ENCODE data around the gene IGSF1. TPM values are rescaled to one million over a fixed set of nuclear protein-coding genes. Genes with fewer than 3 reads are reported as not detected.

IGSF1 gene
- total and polyA plus RNA-seq, 2 of the 4 experiments (the other 2 are of a cell fraction) = not detected

DNA sequence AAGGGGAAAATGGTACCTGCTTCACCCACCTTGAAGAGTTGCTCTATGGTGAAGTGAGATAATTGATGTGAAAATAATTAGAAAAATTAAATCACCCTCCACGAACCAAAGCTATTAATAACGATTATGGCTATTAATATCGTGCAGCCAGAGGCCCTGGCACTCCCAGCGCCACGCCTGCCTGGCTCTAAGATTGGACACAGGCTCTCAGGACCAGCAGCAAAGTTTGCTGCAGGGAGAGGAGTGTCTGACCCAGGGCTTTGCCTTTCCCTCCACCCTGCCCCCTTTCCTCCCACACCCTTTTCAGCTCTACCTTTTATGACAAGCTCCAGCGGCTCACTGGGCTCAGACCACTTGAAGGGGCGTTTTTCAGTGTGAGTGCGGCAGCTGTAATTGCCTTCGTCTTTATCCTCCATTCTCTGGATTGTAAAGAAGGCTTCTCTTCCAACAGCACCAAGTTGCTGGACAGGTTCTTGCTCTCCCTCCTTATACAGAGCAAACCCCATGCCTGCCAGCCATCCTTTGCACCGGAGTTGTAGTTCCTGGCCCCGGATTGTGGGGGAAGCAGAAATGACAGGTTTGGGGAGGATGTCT, 11.5 kb downstream of the IGSF1 start:
- no peak overlapping the region for H2BK20ac ChIP-seq (ENCODE audit: low read depth, low read length)
- no peak overlapping the region for H3K18ac ChIP-seq (ENCODE audit: low read depth, low read length)
- H4K5ac ChIP-seq (ENCODE audit: low read depth, low read length) = no peak overlapping the region
- H3K23ac ChIP-seq (ENCODE audit: low read depth, low read length) = no peak overlapping the region
- H2BK5ac ChIP-seq (ENCODE audit: low read depth, low read length, poor library complexity, severe bottlenecking) = no peak overlapping the region
- no peak overlapping the region for H2AFZ ChIP-seq (replicated peaks; ENCODE audit: low read length, poor library complexity)
- no peak overlapping the region for H3K14ac ChIP-seq (replicated peaks; ENCODE audit: low read depth, low read length)
- TF ChIP-seq MAZ (IDR thresholded peaks at IDR 0.05; ENCODE audit: borderline replicate concordance, low read depth, low read length) (no peak), CTCF (conservative IDR thresholded peaks at IDR 0.05; ENCODE audit: low read depth, low read length) (no peak), RAD21 (IDR thresholded peaks at IDR 0.05; ENCODE audit: low read length) (no peak), CHD1 (IDR thresholded peaks at IDR 0.05; ENCODE audit: low read depth, low read length) (no peak), MAFK (IDR thresholded peaks at IDR 0.05; ENCODE audit: low read depth, low read length) (no peak), CEBPB (IDR thresholded peaks at IDR 0.05; ENCODE audit: low read depth, low read length) (no peak), BHLHE40 (IDR thresholded peaks at IDR 0.05; ENCODE audit: low read depth, low read length) (no peak), RCOR1 (IDR thresholded peaks at IDR 0.05; ENCODE audit: insufficient replicate concordance, low read length) (no peak), NFE2L2 (IDR thresholded peaks at IDR 0.05; ENCODE audit: low read depth, low read length) (no peak), FOS (IDR thresholded peaks at IDR 0.05; ENCODE audit: low read depth, low read length) (no peak), RFX5 (IDR thresholded peaks at IDR 0.05; ENCODE audit: low read depth, low read length) (no peak), POLR2A (IDR thresholded peaks at IDR 0.05; ENCODE audit: low read depth, low read length) (no peak), MXI1 (IDR thresholded peaks at IDR 0.05; ENCODE audit: borderline replicate concordance, low read depth, low read length) (no peak)
- TF ChIP-seq, protein P1, sequence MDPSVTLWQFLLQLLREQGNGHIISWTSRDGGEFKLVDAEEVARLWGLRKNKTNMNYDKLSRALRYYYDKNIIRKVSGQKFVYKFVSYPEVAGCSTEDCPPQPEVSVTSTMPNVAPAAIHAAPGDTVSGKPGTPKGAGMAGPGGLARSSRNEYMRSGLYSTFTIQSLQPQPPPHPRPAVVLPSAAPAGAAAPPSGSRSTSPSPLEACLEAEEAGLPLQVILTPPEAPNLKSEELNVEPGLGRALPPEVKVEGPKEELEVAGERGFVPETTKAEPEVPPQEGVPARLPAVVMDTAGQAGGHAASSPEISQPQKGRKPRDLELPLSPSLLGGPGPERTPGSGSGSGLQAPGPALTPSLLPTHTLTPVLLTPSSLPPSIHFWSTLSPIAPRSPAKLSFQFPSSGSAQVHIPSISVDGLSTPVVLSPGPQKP (IDR thresholded peaks at IDR 0.05; ENCODE audit: borderline replicate concordance, low read depth, low read length) = no peak
- TF ChIP-seq, protein P2, sequence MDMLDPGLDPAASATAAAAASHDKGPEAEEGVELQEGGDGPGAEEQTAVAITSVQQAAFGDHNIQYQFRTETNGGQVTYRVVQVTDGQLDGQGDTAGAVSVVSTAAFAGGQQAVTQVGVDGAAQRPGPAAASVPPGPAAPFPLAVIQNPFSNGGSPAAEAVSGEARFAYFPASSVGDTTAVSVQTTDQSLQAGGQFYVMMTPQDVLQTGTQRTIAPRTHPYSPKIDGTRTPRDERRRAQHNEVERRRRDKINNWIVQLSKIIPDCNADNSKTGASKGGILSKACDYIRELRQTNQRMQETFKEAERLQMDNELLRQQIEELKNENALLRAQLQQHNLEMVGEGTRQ (IDR thresholded peaks at IDR 0.05; ENCODE audit: low read depth, low read length) = no peak
- H3K4me2 ChIP-seq (ENCODE audit: low read depth, low read length) = no peak overlapping the region
- no peaks in the 10 kb centered on the region for H3K9me1 ChIP-seq (ENCODE audit: insufficient read depth, low read length)
- no peak overlapping the region for H3K4me3 ChIP-seq (ENCODE audit: insufficient read depth, low read depth, low read length)
- in situ Hi-C loops (cut with MboI; ENCODE audit: low sequenced_read_pairs) (no loop called here), intact Hi-C loops (cut with micrococcal nuclease) (no loop called here), dilution Hi-C loops (cut with HindIII; ENCODE audit: low sequenced_read_pairs, unreplicated experiment) (no loop called here)
- ChIA-PET CTCF (no interaction called here), POLR2A (ENCODE audit: unreplicated experiment) (no interaction called here)
- no peak overlapping the region for H4K8ac ChIP-seq (ENCODE audit: low read depth in 2 of 2, low read length in 2 of 2)
- H2BK15ac ChIP-seq (ENCODE audit: low read depth, low read length) = no peak overlapping the region
- H3K56ac ChIP-seq (ENCODE audit: extremely low read depth, insufficient read depth, low read length) = no peak overlapping the region
- no peak overlapping the region for H3K9ac ChIP-seq (ENCODE audit: low read depth, low read length)
- no peak overlapping the region for H3K27ac ChIP-seq (ENCODE audit: insufficient read depth, low read length)
- no peaks in the 10 kb centered on the region for H3K79me1 ChIP-seq (ENCODE audit: low read depth in 1 of 2, low read length in 2 of 2)
- H3K4ac ChIP-seq (ENCODE audit: low read depth, low read length) = no peak overlapping the region
- H4K20me1 ChIP-seq (ENCODE audit: insufficient read depth, low read length) = no peaks in the 10 kb centered on the region; the same call in 1 of the 2 replicates
- H2BK120ac ChIP-seq (ENCODE audit: low read depth, low read length) = no peak overlapping the region
- BruUV-seq (replicated peaks) = no TSS peak
- peaks cover 3% of the 10 kb centered on the region; the same call in 1 of the 2 replicates for H3K27me3 ChIP-seq (ENCODE audit: control insufficient read depth, insufficient read depth, low read length)
- WGBS, 2 experiments (ENCODE audit: extremely low coverage in 2 of 2, insufficient read length in 1 of 2) = 50% methylated on average over 2 of the region's 11 CpGs; no CpG with 5 or more reads in 1 of the 2 experiments
- peaks cover 3% of the 10 kb centered on the region; the same call in 1 of the 2 replicates for H3K9me3 ChIP-seq (ENCODE audit: control insufficient read depth, insufficient read depth, low read length)
- H2AK9ac ChIP-seq (replicated peaks; ENCODE audit: low read depth, low read length, poor library complexity) = no peak overlapping the region
- H4K91ac ChIP-seq (ENCODE audit: insufficient read depth, low read depth, low read length) = no peak overlapping the region
- ATAC-seq (ENCODE audit: low read depth) (no peak), DNase-seq (no peak)
- H2AK5ac ChIP-seq (ENCODE audit: low read depth, low read length) = no peak overlapping the region
- no peaks in the 10 kb centered on the region for H3K4me1 ChIP-seq (ENCODE audit: control insufficient read depth, insufficient read depth, low read length)
- H3K36me3 ChIP-seq (ENCODE audit: control insufficient read depth, insufficient read depth, low read length) = no peaks in the 10 kb centered on the region

Measured in IMR-90 (cell line).